GM23338 (cell line): Measurements from ENCODE around the gene SMOC2. TPM values are rescaled to one million over a fixed set of nuclear protein-coding genes. Genes with fewer than 3 reads are reported as not detected.

Source experiments
- ATAC-seq: fragments of 200-7000 bp; cut with Tn5 transposase; 3 replicates; pipeline ENCODE4 v1.9.1; 2020
- DNase-seq: peaks from one replicate; pipeline ENCODE4 v3.0.0-alpha.2; 2015; ENCODE audit warnings: low spot score
- H2AFZ ChIP-seq: fragments of 200-600 bp; sonication (generic); 2 replicates; pipeline ENCODE4 v1.8.0; 2016; ENCODE audit warnings: antibody characterized with exemption, mild to moderate bottlenecking, moderate library complexity
- H3F3A ChIP-seq: fragments of 200-600 bp; sonication (generic); replicated peaks from 2 replicates; pipeline ENCODE4 v1.8.0; 2017; ENCODE audit warnings: antibody characterized with exemption, mixed run types, low read depth
- H3K27ac ChIP-seq: fragments of 200-600 bp; sonication (generic); 2 replicates; pipeline ENCODE4 v1.6.1; 2016; ENCODE audit warnings: low read depth
- H3K27me3 ChIP-seq: fragments of 200-600 bp; sonication (generic); 2 replicates; pipeline ENCODE4 v1.8.0; 2016; ENCODE audit warnings: mild to moderate bottlenecking, mixed run types, moderate library complexity; ENCODE audit not compliant: insufficient read depth
- H3K36me3 ChIP-seq: fragments of 200-600 bp; sonication (generic); 2 replicates; pipeline ENCODE4 v1.8.0; 2016; ENCODE audit warnings: mild to moderate bottlenecking; ENCODE audit not compliant: insufficient read depth
- H3K4me1 ChIP-seq: fragments of 200-600 bp; sonication (generic); 2 replicates; pipeline ENCODE4 v1.8.0; 2016; ENCODE audit warnings: mild to moderate bottlenecking, moderate library complexity; ENCODE audit not compliant: insufficient read depth
- H3K4me2 ChIP-seq: fragments of 200-600 bp; sonication (generic); 2 replicates; pipeline ENCODE4 v1.7.1; 2017; ENCODE audit warnings: mixed run types
- H3K4me3 ChIP-seq: fragments of 200-600 bp; sonication (generic); 2 replicates; pipeline ENCODE4 v1.6.1; 2016; ENCODE audit warnings: mixed run types
- H3K79me2 ChIP-seq: fragments of 200-600 bp; sonication (generic); replicated peaks from 2 replicates; pipeline ENCODE4 v1.8.0; 2017; ENCODE audit warnings: mild to moderate bottlenecking; ENCODE audit not compliant: insufficient read depth
- H3K9me2 ChIP-seq: fragments of 200-600 bp; sonication (generic); 2 replicates; pipeline ENCODE4 v1.8.0; 2017; ENCODE audit not compliant: insufficient read depth
- H4K20me1 ChIP-seq: fragments of 200-600 bp; sonication (generic); replicated peaks from 2 replicates; pipeline ENCODE4 v1.8.0; 2017; ENCODE audit warnings: mild to moderate bottlenecking; ENCODE audit not compliant: insufficient read depth
- H3K27ac Mint-ChIP-seq: 2 replicates; pipeline ENCODE4 v1.8.0; 2020; ENCODE audit warnings: inconsistent platforms, mild to moderate bottlenecking, moderate library complexity, mixed read lengths
- H3K27me3 Mint-ChIP-seq: 3 replicates; pipeline ENCODE4 v1.8.0; 2022; ENCODE audit warnings: low read depth, mild to moderate bottlenecking, moderate library complexity, mixed read lengths, inconsistent platforms; ENCODE audit not compliant: insufficient read depth, poor library complexity
- H3K36me3 Mint-ChIP-seq: 3 replicates; pipeline ENCODE4 v1.8.0; 2021; ENCODE audit warnings: low read depth, mild to moderate bottlenecking, inconsistent platforms, moderate library complexity, mixed read lengths
- H3K4me1 Mint-ChIP-seq: 3 replicates; pipeline ENCODE4 v1.8.0; 2020; ENCODE audit warnings: mild to moderate bottlenecking, inconsistent platforms, mixed read lengths
- H3K4me3 Mint-ChIP-seq: 3 replicates; pipeline ENCODE4 v1.8.0; 2021; ENCODE audit warnings: moderate library complexity, mild to moderate bottlenecking, inconsistent platforms, mixed read lengths
- H3K9me3 Mint-ChIP-seq: 3 replicates; pipeline ENCODE4 v1.8.0; 2020; ENCODE audit warnings: moderate library complexity, mild to moderate bottlenecking, inconsistent platforms, mixed read lengths
- CREB1 ChIP-seq: fragments of 250-450 bp; sonication (Bioruptor Pico); IDR thresholded peaks from 2 replicates; pipeline ENCODE4 v1.5.0; 2020; ENCODE audit warnings: low read depth, mild to moderate bottlenecking, moderate library complexity
- EZH2 ChIP-seq: fragments of 200-600 bp; sonication (generic); IDR thresholded peaks from one replicate; pipeline ENCODE4 v1.8.0; 2017; ENCODE audit warnings: antibody characterized with exemption, mild to moderate bottlenecking, low read depth; ENCODE audit not compliant: unreplicated experiment
- EZH2phosphoT487 ChIP-seq: fragments of 200-600 bp; sonication (generic); IDR thresholded peaks from one replicate; pipeline ENCODE4 v1.8.1; 2018; ENCODE audit warnings: antibody characterized with exemption; ENCODE audit not compliant: unreplicated experiment
- JUNB ChIP-seq: IDR thresholded peaks from one replicate; pipeline ENCODE4 v1.6.1; 2016; ENCODE audit warnings: antibody characterized with exemption; ENCODE audit not compliant: unreplicated experiment
- NANOG ChIP-seq: IDR thresholded peaks from 2 replicates; pipeline ENCODE4 v1.6.1; 2016; ENCODE audit warnings: antibody characterized with exemption, borderline replicate concordance
- POLR2AphosphoS5 ChIP-seq: IDR thresholded peaks from 2 replicates; pipeline ENCODE4 v1.6.1; 2016; ENCODE audit warnings: antibody characterized with exemption, low read depth
- REST ChIP-seq: IDR thresholded peaks from one replicate; pipeline ENCODE4 v1.6.1; 2018; ENCODE audit warnings: antibody characterized with exemption; ENCODE audit not compliant: unreplicated experiment
- STAT1 ChIP-seq: IDR thresholded peaks from one replicate; pipeline ENCODE4 v1.6.1; 2016; ENCODE audit warnings: antibody characterized with exemption; ENCODE audit not compliant: unreplicated experiment
- ZNF114 ChIP-seq: fragments of 250-450 bp; sonication (Bioruptor Pico); IDR thresholded peaks from 2 replicates; pipeline ENCODE4 v1.5.0; 2020; ENCODE audit warnings: mild to moderate bottlenecking, moderate library complexity
- ZNF331 ChIP-seq: fragments of 250-450 bp; sonication (Bioruptor Pico); IDR thresholded peaks from 2 replicates; pipeline ENCODE4 v1.5.0; 2020; ENCODE audit warnings: low read depth, mild to moderate bottlenecking, moderate library complexity
- ZNF462 ChIP-seq: fragments of 250-450 bp; sonication (Bioruptor Pico); IDR thresholded peaks from 2 replicates; pipeline ENCODE4 v1.5.0; 2020; ENCODE audit warnings: mild to moderate bottlenecking, moderate library complexity
- polyA plus RNA-seq: library from polyadenylated mRNA; unstranded; fragments of >200 nt; fragmentation: Nextera tagmentation; extraction: Ambion mirVana; gene quantifications from 2 replicates; pipeline ENCODE4 v1.2.1, GENCODE V29; 2016
- total RNA-seq: library from RNA; depleted of rRNA; stranded (reverse); fragments of >200 nt; shearing (Covaris generic); gene quantifications from 2 replicates; pipeline ENCODE4 v1.2.3, GENCODE V29; 2014
- TF ChIP-seq, protein P1 (sequence below), 2 experiments: fragments of 200-600 bp in 1 of 2; sonication (generic) in 1 of 2; conservative IDR thresholded peaks; 2 replicates each; pipeline versions ENCODE4 v1.5.1 to v1.6.1; 2016 to 2017; ENCODE audit warnings: antibody characterized with exemption in 2 of 2, low read depth in 2 of 2, mild to moderate bottlenecking in 2 of 2, moderate library complexity in 1 of 2
- TF ChIP-seq, protein P2 (sequence below): IDR thresholded peaks from 2 replicates; pipeline ENCODE4 v1.6.1; 2016; ENCODE audit warnings: antibody characterized with exemption

SMOC2 gene
- total and polyA plus RNA-seq, 2 experiments from 2014 or later = 4.3 to 6.5 TPM

DNA sequence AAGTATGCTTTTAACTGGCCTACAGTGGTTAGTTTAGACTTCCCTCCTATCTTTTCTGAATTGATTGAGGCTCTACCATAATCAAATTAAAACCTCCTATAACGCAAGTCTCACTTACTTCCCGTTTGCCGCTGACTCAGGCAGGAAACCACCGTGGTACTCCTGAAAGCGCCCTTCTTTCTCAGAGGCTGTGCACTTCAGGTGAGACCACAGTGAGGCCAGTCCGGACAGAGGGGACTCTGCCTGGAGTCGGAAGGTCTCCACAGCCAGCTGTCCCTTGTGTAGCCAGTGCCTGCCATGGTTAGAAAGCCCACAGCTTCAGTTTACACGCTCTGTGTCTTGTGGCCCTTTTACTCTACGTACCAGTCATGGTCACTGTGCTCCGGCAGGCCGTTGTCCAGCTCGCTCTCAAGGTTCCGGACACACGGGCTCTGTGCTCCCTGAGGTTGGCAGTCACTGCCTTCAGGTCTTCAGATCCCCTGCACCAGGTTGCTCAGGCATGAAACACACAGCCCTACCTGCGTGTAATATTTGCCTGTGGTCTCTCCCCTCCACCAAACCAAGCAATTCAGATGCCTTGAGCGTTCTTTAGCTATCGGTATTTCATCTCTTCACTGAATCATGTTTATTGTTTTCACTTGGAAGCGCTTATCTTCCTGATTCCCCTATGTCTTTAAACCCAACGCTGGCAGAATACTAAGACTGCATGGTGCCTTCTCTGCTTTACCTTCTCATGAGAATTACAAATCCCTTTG lies 178.8 kb downstream of the SMOC2 start:
- ATAC-seq = no peak
- H3K27me3 Mint-ChIP-seq = peaks cover 5% of the 10 kb centered on the region
- TF ChIP-seq ZNF114 (no peak), ZNF462 (no peak), NANOG (no peak), POLR2AphosphoS5 (no peak), ZNF331 (CRISPR knock-in tag) (no peak), CREB1 (CRISPR knock-in tag) (no peak), EZH2phosphoT487 (no peak), REST (no peak), EZH2 (no peak), STAT1 (no peak), JUNB (no peak)
- TF ChIP-seq, protein P1, sequence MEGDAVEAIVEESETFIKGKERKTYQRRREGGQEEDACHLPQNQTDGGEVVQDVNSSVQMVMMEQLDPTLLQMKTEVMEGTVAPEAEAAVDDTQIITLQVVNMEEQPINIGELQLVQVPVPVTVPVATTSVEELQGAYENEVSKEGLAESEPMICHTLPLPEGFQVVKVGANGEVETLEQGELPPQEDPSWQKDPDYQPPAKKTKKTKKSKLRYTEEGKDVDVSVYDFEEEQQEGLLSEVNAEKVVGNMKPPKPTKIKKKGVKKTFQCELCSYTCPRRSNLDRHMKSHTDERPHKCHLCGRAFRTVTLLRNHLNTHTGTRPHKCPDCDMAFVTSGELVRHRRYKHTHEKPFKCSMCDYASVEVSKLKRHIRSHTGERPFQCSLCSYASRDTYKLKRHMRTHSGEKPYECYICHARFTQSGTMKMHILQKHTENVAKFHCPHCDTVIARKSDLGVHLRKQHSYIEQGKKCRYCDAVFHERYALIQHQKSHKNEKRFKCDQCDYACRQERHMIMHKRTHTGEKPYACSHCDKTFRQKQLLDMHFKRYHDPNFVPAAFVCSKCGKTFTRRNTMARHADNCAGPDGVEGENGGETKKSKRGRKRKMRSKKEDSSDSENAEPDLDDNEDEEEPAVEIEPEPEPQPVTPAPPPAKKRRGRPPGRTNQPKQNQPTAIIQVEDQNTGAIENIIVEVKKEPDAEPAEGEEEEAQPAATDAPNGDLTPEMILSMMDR (conservative IDR thresholded peaks at IDR 0.05; ENCODE audit: low read depth in 2 of 2) = no peak
- TF ChIP-seq, protein P2, sequence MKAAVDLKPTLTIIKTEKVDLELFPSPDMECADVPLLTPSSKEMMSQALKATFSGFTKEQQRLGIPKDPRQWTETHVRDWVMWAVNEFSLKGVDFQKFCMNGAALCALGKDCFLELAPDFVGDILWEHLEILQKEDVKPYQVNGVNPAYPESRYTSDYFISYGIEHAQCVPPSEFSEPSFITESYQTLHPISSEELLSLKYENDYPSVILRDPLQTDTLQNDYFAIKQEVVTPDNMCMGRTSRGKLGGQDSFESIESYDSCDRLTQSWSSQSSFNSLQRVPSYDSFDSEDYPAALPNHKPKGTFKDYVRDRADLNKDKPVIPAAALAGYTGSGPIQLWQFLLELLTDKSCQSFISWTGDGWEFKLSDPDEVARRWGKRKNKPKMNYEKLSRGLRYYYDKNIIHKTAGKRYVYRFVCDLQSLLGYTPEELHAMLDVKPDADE = no peak
- Histone ChIP-seq H3K4me2 (no peak overlapping the region), H3K4me1 (no peaks in the 10 kb centered on the region), H3K9me2 (no peaks in the 10 kb centered on the region), H3K27me3 (no peaks in the 10 kb centered on the region), H3K27ac (no peak overlapping the region), H3K36me3 (no peaks in the 10 kb centered on the region), H3F3A (no peaks in the 10 kb centered on the region), H4K20me1 (no peaks in the 10 kb centered on the region), H3K4me3 (no peak overlapping the region), H3K79me2 (no peaks in the 10 kb centered on the region), H2AFZ (no peak overlapping the region)
- DNase-seq = no peak
- peaks cover 26% of the 10 kb centered on the region for H3K9me3 Mint-ChIP-seq
- H3K4me3 Mint-ChIP-seq = no peak overlapping the region
- H3K4me1 Mint-ChIP-seq = peaks cover 10% of the 10 kb centered on the region
- H3K36me3 Mint-ChIP-seq = peaks cover 16% of the 10 kb centered on the region
- no peak overlapping the region for H3K27ac Mint-ChIP-seq
